Measurements from ENCODE around the gene KCNJ8. TPM values are rescaled to one million over a fixed set of nuclear protein-coding genes. Genes with fewer than 3 reads are reported as not detected.

The KCNJ8 gene
- total RNA-seq, 1 experiment from 2014 or later, result not detected

DNA sequence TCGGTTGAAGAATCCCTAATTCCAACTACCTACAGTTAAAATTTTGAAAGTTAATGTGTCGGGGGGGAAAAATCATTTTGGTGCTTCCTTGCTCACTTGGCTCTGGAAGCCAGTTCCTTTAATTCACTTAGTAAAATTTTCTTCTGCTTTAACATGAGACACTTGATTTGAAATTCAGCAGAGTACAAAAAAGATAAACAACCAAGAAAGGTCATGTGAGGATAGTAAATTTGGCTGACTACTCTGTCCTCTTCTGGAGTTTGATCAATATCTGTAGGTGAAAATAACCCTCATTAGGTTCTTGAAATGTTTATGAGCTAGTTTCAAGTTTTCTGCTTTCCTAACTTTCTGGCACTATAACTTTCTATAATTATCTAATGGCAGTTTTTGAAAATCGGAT lies 43.4 kb downstream of the KCNJ8 start:
- ATAC-seq (no peak), DNase-seq (ENCODE audit: low read depth, low spot score) (no peak)
- ChIA-PET CTCF (no interaction called here), POLR2A (no interaction called here)
- no peaks in the 10 kb centered on the region for H3K4me1 ChIP-seq (ENCODE audit: control insufficient read depth, insufficient read depth, low read length)
- H3K27ac ChIP-seq (ENCODE audit: low read length), result no peak overlapping the region
- intact Hi-C loops (cut with micrococcal nuclease; ENCODE audit: unreplicated experiment), result no loop called here
- H3K27me3 ChIP-seq (ENCODE audit: control insufficient read depth, insufficient read depth, low read length), result no peaks in the 10 kb centered on the region
- in situ Hi-C loops (cut with HindIII; ENCODE audit: low pct_unique_long_range_greater_than_20kb, low sequenced_read_pairs), result no loop called here
- no peaks in the 10 kb centered on the region for H3K9me3 ChIP-seq (ENCODE audit: control insufficient read depth, insufficient read depth, low read depth, low read length)
- no TSS peak for BruUV-seq (replicated peaks)
- H3K4me3 ChIP-seq (ENCODE audit: low read depth in 2 of 2, low read length in 2 of 2), result no peak overlapping the region
- no peaks in the 10 kb centered on the region for H3K36me3 ChIP-seq (ENCODE audit: control insufficient read depth, insufficient read depth, low read length)
- TF ChIP-seq TCF7L2 (IDR thresholded peaks at IDR 0.05; ENCODE audit: low read depth, low read length) (no peak), REST (IDR thresholded peaks at IDR 0.05; ENCODE audit: insufficient read depth in 1 of 2, low read depth in 2 of 2, low read length in 1 of 2) (no peak), CTCF (IDR thresholded peaks at IDR 0.05) (no peak), POLR2AphosphoS5 (IDR thresholded peaks at IDR 0.05; ENCODE audit: low read depth, low read length) (no peak), SIN3A (IDR thresholded peaks at IDR 0.05; ENCODE audit: borderline replicate concordance, insufficient read depth, low read depth, low read length) (no peak)

GRCh38 chr12:21725731-21726130 lies 48.8 kb downstream of the KCNJ8 start:
- no peak overlapping the region for H3K4me3 ChIP-seq (ENCODE audit: low read depth in 2 of 2, low read length in 2 of 2)
- H3K36me3 ChIP-seq (ENCODE audit: control insufficient read depth, insufficient read depth, low read length), result no peaks in the 10 kb centered on the region
- intact Hi-C loops (cut with micrococcal nuclease; ENCODE audit: unreplicated experiment) (no loop called here), in situ Hi-C loops (cut with HindIII; ENCODE audit: low pct_unique_long_range_greater_than_20kb, low sequenced_read_pairs) (no loop called here)
- no peaks in the 10 kb centered on the region for H3K27me3 ChIP-seq (ENCODE audit: control insufficient read depth, insufficient read depth, low read length)
- H3K9me3 ChIP-seq (ENCODE audit: control insufficient read depth, insufficient read depth, low read depth, low read length), result no peaks in the 10 kb centered on the region
- no TSS peak for BruUV-seq (replicated peaks)
- DNase-seq (ENCODE audit: low read depth, low spot score) (no peak), ATAC-seq (no peak)
- CTCF ChIA-PET, result interaction anchor here (0.7 kb wide), 1 partner anchor 10 kb away, joined by 3 read pairs; no protein-coding TSS in a partner anchor
- POLR2A ChIA-PET, result no interaction called here
- no peak for TF ChIP-seq POLR2AphosphoS5 (IDR thresholded peaks at IDR 0.05; ENCODE audit: low read depth, low read length)
- TF ChIP-seq REST (IDR thresholded peaks at IDR 0.05; ENCODE audit: insufficient read depth in 1 of 2, low read depth in 2 of 2, low read length in 1 of 2), result no peak
- TF ChIP-seq SIN3A (IDR thresholded peaks at IDR 0.05; ENCODE audit: borderline replicate concordance, insufficient read depth, low read depth, low read length), result no peak
- no peak for TF ChIP-seq CTCF (IDR thresholded peaks at IDR 0.05)
- TF ChIP-seq TCF7L2 (IDR thresholded peaks at IDR 0.05; ENCODE audit: low read depth, low read length), result no peak
- no peak overlapping the region for H3K27ac ChIP-seq (ENCODE audit: low read length)
- no peaks in the 10 kb centered on the region for H3K4me1 ChIP-seq (ENCODE audit: control insufficient read depth, insufficient read depth, low read length)
